HG03521 (cell line): ENCODE measurements around the gene ATP6V0A4.
"Not testable (repeated sequence)": the region's sequence is repeated elsewhere in the genome, so short reads cannot be mapped to it uniquely, and the experiment has no call there.

Experiments
- ATAC-seq: cut with Tn5 transposase; IDR thresholded peaks from one replicate; pipeline ENCODE4 v1.9.1; 2021; ENCODE audit warnings: mild to moderate bottlenecking, moderate library complexity; ENCODE audit not compliant: unreplicated experiment

The ATP6V0A4 gene

GRCh38 chr7:138804618-138805017 lies 6.6 kb upstream of the ATP6V0A4 start:
- ATAC-seq, result no peak

DNA sequence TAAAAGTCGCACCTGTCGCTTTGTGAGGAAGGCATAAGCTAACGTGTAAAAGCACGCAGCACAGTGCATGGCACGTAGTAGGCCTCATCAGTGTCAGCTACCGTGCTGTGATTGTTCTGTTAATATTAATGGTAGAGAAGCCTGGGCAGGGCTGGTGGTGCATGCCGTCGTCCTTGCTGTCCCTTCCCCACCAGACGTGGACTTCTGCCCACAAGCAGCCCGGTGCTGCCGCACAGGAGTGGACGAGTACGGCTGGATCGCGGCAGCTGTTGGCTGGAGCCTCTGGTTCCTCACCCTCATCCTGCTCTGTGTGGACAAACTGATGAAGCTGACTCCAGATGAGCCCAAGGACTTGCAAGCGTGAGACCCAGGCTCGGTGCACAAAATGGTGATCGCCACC lies 4.7 kb upstream of the ATP6V0A4 start:
- no peak for ATAC-seq

DNA sequence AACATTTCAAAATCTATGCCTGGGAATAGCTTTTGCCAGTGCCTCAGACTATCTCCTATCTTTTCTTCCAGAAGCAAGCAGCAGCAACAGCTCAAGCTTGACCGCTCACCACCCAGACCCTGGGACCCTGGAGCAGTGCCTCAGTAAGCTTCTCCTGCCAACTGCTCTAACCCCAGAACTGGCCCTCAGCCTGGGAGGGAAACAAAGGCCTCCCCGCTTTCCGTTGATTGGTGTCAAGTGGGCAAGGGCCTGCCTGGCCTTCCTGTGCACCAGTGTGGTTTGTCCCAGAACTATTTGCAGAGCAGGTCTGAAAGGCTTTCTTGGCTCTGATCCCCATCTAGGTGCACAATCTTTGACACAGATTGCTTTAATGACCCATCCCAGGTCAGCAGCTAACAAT lies 3.3 kb upstream of the ATP6V0A4 start:
- ATAC-seq, result no peak

GRCh38 chr7:138799336-138800000 lies 1.5 kb upstream of the ATP6V0A4 start:
- no peak for ATAC-seq

- ATAC-seq, result no peak
Measured at GRCh38 chr7:138798836-138799235, 840 bp upstream of the ATP6V0A4 start.

GRCh38 chr7:138797046-138797445 lies 950 bp downstream of the ATP6V0A4 start:
- ATAC-seq, result not testable (repeated sequence)

DNA sequence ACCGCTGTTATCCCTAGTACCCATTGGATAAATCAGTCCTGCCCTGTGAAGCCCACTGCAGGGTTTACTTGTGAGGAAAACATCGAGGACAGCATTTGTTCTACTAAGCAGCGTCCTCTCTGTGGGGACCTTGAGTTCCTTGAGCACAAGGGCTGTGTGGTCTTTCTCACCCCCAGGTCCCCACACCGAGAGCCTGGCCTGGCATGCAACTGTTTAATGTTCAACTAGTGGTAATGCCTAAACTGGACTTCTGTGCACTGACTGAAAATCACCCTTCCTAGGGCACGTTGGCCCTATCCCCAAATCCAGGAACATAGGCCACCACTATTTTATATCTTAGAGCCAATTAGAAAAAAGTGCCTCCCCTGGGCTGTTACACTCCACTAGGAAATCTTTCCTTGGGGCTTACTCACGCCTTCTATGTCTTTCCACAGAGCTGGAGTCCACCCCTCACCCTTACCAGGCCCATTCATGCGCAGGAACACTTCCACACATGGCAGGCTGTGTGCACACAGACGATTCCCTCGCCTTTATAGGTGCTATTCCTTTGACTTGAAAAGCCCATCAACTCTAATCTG lies 1.9 kb downstream of the ATP6V0A4 start:
- ATAC-seq, result no peak

- ATAC-seq, result no peak
Measured at GRCh38 chr7:138785587-138786437, 12.2 kb downstream of the ATP6V0A4 start.

DNA sequence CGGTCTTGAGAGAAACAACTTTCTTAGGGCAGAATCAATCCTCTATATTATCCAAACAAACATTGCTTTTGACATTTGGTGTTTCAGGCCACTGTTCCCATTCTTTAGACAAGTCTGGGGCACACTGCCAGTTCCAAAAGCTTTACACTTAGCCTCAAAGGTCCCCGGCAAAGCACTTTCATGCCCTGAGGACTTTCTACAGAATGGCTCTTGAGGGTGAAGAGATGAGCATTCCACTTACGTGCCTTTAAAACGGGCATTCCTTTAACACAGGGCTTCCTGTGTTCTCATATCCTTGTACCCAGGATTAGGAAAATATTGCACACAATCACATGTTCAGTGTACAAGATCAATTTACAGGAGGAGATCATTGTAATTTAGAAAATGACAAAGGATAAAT lies 13.3 kb downstream of the ATP6V0A4 start:
- ATAC-seq, result no peak

DNA sequence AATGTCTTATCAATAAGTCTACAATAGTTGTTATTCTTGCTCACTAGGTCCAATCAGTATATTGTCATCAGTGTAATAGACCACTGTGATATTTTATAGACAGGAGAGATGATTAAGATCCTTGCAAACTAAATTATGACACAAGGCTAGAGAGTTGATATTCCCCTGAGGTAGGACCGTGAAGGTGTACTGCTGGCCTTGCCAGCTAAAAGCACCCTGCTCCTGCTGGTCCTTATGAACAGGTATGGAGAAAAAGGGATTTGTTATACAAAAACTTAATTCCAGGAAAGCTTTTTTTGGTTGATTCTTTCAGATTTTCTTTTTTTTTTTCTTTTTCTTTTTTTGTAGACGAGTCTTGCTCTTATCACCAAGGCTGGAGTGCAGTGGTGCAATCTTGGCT lies 17.0 kb downstream of the ATP6V0A4 start:
- no peak for ATAC-seq

DNA sequence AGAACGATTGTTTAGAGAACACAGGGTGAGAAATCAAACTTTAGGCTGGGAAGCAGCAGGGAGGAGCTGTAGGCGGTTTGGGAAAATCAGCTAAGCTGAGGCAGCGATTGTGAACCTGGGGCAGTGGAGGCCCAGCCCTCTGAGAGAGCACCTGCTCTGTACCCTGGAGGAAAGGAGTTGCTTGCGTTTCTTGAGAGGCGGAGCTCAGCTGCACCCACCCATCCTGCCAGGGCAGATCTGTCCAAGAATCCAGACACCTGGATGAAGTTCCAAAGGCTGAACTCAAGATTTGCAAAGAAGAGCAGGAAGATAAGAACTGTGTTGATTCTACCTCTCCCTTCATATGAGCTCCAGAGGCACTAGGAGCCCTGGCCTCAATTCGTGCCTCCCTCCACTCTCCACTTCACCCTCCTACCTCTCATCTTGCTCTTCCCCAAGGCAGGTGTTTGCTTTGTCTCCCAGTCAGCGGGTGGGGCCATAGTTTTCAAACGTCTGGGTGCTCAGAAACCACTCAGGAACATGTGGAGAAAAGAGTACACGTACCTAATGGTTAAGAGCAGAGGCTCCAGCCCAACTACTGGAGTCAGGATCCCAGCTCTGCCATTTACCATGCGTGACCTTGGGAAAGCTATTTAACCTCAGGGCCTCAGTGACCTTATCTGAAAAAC lies 21.7 kb downstream of the ATP6V0A4 start:
- ATAC-seq, result no peak

DNA sequence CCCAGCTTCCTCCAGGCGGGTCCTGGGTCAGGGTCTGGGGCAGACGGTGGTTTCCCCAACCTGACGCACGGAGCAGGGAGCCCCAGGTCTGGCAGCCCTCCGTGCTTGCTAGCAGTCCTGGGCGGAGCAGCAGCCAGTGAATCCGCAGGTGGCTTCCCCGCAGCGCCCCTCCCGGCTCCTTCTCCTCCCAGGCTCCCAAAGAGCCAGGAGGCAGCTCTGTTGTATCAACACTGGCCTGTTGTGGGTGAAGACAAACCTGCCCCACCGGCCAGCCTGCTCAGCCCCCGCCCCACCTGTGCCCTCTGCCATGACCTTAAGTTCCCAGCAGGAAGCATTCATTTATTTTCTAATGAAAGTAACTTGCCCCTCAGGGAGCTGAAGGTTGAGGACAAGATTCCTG lies 24.2 kb downstream of the ATP6V0A4 start:
- ATAC-seq, result no peak

DNA sequence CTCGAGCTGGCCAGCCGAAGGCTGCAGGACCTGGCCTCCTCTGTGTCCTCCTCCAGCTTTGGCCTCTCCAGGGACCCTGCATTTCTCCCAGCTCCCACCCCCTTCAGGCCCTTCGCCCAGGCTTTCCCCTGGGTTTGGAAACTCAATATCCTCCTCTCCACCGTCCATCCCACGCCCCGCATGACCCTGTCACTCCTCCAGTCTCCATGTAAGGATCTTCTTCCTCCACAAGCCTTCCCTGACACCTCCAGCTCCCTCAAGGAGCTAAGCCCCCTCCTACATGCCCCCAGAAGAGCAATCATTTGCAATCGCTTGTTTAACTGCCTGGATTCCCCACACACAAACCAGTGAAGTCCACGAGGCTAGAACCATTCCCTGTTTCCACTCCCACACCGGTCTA lies 24.8 kb downstream of the ATP6V0A4 start:
- ATAC-seq, result no peak

DNA sequence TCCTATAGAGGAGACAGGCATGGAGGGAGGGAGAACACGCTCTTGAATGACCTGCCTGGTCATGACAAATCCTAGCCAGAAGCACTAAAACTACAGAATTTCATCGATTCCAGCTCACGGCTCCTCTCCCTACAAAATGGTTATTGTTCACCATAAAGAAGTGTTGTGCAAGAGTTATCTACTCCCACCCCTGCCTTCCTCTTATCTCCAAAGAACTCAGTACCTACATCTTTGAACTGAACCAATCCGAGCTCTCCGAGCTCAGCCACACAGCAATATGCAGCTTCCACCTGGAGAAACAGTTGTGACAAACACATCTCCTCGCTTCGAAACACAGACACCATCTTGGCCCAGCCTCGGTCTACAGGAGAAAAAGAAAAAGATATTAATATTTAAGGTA lies 27.1 kb downstream of the ATP6V0A4 start:
- ATAC-seq, result no peak

DNA sequence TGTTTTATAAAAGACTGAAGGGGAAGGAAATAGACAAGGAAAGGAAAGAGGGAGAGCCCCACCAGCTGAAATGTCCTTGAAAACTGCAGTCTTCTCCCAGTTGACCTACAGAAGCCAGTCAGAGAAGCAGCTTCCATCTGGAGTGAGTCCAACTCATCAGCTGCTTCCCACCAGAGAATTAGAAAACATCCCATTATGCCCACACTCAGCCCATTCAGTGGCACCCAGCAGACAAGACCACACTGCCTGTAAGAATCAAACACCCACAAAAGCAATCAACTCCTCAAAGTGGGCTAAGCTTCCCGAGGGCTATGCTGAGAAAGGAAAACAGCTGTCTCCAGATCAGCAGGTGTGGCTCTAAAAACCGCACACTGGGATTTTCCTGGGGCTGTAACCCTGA lies 29.8 kb downstream of the ATP6V0A4 start:
- ATAC-seq, result no peak

- ATAC-seq, result no peak
Measured at GRCh38 chr7:138756591-138757242, 41.3 kb downstream of the ATP6V0A4 start.

DNA sequence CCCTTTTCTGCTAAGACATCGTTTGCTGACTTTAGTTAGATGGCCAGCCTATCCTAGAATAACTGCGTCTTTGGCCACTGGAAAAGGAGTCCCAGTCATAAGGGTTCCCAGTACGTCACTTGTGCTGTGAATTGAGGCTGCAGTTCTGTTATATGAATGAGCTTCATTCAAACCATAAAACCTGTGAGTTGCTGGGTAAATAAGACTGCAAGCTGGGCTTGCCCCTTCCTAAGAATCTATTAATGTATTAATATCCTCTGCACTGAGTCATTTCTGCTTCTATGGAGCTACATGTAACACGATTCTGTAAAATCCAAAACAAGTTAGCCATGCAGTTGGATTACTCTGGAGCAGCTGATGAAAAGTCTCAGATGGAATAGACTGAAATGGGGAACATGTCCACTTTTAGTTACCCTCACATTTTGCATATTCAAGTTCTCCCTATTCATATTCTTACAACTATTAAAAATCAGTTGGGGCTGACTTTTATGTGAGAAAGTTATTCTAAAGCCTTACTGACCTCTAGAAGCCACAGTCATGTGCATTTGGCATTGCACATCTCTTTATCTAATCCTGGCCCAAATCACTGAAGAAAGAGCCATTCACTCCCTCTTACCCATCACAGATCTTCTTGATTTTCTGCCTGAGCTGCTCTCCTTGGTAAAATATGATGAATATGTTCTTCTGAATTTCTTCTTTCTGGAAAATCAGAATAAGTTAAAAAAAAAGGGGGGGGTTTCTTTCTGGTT lies 42.0 kb downstream of the ATP6V0A4 start:
- ATAC-seq, result no peak

- no peak for ATAC-seq
Measured at GRCh38 chr7:138755331-138755747, 42.7 kb downstream of the ATP6V0A4 start.

DNA sequence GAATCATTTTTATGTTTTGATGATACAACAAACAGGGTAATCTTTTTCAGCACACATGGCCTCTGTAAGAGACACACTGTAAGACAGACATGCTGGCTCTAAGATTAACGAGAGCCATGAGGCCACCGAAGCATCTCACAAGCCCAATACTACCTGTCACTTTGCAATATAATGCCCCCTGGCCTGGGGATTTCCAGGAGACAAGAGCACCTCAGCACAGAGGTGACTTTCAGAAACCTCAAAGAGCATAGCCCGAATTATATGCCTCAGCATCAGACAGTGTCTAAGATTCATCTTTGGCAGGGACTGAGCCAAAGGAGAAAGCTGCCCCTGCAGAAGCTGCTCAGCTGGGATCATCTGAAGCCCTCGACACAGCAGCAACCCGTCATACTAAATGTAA lies 44.4 kb downstream of the ATP6V0A4 start:
- no peak for ATAC-seq

- no peak for ATAC-seq
Measured at GRCh38 chr7:138753150-138753518, 44.9 kb downstream of the ATP6V0A4 start.
